Mammary epithelial cell (primary cell): Measurements from ENCODE around the gene RPL37A.

Source experiments
- CTCF ChIP-seq, 2 donors: IDR thresholded peaks in 1 of 2; conservative IDR thresholded peaks in 1 of 2; 2 replicates each; pipeline ENCODE4 v1.5.1; 2011 to 2012; ENCODE audit warnings: inconsistent platforms in 2 of 2, low read length in 2 of 2, mild to moderate bottlenecking in 2 of 2, control low read depth in 1 of 2, low read depth in 1 of 2; ENCODE audit not compliant: insufficient read depth in 1 of 2; ENCODE audit errors: extremely low read depth in 1 of 2
- EZH2 ChIP-seq: IDR thresholded peaks from 2 replicates; pipeline ENCODE4 v1.6.1; 2012; ENCODE audit warnings: low read length, inconsistent platforms, borderline replicate concordance

DNA sequence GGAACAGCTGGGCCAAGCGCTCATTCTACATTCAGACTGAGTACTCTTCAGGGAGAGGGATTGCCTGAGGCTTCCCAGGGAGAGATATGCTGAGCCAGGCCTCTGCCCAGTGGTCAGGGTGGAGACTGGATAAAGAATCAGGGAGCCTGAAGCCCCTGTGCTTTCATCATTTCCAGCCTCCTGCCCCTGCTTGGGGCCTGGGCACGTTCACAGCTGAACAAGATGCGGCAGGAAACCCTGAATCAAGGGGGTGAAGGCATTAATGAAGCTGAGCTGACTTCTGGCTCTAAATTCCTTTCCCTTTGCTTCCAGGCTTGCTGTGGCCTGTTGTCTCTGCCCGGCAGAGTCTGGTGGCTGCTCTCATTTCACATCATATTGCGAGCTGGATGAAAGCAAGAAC is 35.0 kb downstream of the RPL37A start:
- TF ChIP-seq CTCF (conservative IDR thresholded peaks at IDR 0.05 in 1 of 2, IDR thresholded peaks at IDR 0.05 in 1 of 2; ENCODE audit: extremely low read depth in 1 of 2, insufficient read depth in 1 of 2, low read depth in 1 of 2, low read length in 2 of 2): no peak
- no peak for TF ChIP-seq EZH2
